Amygdala (tissue), 56 donors: ENCODE data around the gene PHLPP2.
"Not testable (repeated sequence)": the region's sequence is repeated elsewhere in the genome, so short reads cannot be mapped to it uniquely, and the experiment has no call there.

Source experiments
- DNase-seq, 56 donors: peaks; one replicate each; lab custom pipeline; 2025; lab: John Stamatoyannopoulos, UW

PHLPP2 gene

DNA sequence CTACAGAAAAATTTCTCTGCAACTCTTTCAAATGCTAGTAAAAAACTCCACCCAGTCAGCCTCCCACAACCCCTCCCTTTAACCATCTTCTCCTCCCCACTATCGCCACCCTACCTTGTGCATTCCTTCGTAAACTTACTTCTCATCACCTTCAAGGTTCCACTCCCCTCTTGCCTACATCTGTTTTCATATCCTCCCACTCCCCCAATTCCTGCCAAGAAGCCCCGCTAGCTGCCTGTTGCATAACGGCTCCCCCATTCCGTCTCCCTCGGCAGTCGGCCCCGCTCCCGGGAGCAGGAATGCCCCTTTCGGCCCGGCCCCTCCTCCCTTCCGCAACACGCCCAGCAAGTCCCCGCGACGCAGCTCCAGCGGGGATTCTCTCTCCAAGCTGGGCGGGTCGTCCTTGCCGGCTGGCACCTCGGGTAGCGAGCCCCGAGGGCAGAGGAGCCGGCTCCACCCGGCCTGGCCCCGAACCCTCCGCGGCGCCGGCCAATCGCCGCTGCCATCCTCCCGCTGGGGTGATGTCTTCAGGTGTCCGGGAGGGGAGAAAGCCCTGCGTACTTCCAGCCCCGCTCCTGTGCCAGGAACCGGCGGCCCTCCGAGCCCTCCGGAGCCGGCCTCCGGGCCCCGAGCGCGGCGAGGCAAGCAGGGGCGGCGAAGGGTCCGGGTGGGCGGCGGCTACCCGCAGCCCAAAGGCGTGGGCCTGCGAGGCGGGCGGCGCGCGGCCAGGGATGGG, 1.5 kb downstream of the PHLPP2 start:
- DNase-seq = peak in 45 of 56 donors; percentile 5 to 71 (median 41)

DNA sequence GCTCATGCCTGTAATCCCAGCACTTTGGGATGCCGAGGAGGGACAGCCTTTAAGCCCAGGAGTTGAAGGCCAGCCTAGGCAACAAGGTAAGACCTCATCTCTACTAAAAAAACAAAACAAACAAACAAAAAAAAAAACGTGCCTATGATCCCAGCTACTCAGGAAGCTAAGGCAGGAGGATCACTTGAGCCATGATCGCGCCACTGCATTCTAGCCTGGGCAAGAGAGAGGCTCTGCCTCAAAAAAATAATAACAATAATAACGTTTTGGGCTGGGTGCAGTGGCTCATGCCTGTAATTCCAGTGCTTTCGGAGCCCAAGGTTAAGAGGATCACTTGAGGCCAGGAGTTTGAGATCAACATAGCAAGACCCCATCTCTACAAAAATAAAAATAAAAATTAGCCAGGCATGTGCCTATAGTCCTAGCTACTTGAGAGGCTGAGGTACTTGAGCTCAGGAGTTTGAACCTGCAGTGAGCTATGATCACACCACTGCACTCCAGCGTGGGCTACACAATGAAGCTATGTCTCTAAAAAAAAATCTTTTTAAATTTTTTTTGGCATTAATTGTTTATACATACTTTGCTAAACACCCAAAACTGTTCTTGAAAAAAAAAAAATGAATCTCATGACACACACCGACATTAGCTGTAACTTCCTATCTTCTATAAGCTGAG, 3.3 kb downstream of the PHLPP2 start:
- DNase-seq = no peak

DNA sequence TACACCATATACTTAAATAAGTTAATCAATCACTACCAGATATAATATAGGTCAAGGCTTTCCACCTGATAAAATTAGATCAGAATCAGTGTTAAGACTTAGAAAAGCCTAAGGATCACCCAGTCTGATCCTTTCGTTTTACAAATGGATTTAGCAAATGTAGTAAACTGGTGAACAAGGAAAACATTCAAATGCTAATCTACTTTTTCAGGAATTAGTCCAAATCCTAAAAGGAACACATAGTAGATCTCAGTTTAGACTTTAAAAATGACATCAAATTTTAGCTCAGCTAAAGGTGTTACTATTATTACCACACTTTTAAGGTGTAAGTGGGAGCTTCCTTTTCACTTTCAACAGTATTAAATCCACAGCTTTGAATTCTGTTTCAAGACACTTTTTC, 12.0 kb downstream of the PHLPP2 start:
- no peak for DNase-seq

DNA sequence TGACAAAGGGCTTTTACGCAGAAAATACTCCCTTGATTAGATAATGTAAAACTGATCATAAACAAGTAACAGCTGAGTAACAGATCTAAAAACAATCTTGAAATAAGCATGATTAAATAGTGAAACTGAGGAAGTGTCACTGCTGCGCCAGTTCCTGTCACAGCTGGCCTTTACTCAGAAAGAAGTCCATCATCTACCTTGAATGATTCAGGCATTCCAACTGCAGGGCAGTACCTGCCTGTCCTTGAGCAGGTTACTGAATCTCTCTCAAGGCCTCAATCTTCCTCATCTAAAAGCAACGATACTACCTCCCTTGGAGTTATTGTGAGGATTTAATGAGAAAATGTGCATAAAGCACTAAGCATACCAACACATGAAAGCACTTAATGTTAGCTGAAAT, 12.7 kb downstream of the PHLPP2 start:
- no peak for DNase-seq

DNA sequence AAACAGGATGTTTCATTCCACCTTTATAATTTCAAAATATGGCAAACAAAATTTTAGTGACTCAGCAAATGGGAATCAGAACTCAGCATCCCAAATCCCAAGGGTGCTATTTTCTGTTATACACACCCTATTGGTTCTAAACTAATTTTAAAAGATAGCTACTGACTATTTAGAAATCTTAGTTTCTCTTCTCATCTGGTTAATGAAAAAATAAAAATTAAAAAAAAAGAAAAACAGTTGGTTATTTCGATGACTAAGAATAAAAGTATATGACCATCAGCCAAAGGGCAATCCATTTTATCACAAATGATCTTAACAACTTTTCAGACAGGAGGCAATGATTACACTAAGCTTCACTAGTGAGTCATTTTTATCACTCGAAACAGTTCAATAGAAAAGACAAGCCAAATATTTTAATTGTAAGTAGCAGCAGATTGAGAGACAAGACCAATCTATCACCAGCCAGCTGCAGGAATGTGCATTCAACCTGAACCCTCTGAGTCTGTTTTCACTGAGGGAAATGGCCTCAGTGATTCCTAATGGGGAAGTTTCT, 15.2 kb downstream of the PHLPP2 start:
- DNase-seq = no peak

DNA sequence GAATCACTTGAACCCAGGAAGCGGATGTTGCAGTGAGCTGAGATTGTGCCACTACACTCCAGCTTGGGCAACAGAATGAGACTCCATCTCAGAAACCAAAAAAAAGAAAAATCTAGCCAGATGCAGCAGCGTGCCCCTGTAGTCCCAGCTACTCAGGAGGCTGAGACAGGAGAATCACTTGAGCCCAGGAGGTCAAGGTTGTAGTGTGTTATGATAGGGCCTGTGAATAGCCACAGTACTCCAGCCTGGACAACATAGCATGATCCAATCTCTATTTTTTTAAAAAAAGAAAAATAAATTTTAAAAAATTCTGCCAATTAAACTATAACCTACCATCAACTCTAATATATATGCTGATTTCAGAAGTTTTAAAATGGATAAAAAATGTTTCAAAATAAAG, 15.8 kb downstream of the PHLPP2 start:
- DNase-seq = no peak

DNA sequence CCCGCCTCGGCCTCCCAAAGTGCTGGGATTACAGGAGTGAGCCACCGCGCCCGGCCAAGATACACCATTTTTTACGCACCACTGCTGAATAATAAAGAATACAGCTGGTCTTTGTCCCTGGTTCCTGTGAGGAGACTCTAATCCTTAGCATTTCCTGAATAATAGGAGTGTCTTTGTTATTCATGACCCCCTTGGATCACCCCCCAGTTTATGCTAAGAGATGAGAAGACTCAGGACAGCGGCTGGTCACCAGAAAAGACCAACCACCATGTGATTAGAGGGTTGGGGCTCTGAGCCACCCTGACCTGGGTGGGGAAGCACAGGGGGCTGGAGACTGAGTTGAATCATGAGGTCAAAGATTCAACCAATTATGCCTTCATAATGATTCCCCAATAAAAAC, 17.3 kb downstream of the PHLPP2 start:
- DNase-seq = no peak

DNA sequence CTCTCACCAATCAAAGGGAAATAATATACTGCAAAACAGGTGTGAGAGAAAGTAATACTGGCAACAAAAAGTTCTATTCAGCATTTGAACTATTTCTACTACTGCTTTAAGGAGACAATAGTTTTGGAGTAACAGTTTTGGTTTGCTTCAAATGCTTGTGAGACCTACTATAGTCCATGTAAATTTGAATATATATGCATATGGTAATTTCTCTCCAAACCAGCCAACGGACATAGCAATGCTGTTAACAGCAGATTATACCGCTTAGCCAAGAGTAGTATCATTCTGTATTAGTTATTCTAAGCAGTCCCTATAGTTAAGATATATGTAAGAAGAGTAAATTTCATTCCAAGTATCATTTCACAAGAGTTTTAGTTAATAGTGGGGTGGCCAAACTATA, 18.5 kb downstream of the PHLPP2 start:
- DNase-seq = no peak

DNA sequence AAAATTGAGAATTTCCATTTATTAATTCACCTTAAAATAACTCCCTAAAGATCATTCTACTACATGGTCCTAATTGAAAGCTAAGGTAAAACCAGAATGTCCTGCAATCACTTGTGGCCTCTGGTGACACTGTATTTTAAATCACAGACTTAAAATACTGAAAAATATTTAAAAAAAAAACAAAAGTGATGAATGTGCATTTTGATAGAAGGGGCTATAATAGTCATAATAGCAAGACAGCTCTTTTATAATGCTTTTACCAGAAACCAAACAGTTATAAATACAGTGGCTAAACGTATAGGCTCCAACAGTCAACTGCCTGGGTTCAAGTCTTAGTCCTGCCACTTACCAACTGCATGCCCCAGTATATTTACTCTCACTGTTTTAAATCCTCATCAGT, 21.2 kb downstream of the PHLPP2 start:
- no peak for DNase-seq

DNA sequence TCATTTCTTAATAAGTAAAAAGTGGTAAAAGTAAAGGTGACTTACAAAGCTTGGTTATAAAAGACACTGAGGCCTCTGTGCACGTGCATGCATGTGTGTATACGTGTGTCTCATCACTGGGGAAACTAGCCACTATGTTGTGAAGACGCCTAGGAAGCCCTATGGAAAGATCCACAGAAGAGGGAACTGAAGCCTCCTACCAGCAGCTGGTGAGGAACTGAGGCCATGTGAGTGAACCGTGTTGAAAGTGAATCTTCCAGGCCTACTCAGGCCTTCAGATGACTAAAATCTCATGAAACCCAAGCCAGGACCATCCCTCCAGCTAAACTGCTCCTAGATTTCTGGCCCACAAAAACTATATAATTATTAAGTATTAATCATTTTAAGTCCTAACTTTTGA, 23.7 kb downstream of the PHLPP2 start:
- no peak for DNase-seq

DNA sequence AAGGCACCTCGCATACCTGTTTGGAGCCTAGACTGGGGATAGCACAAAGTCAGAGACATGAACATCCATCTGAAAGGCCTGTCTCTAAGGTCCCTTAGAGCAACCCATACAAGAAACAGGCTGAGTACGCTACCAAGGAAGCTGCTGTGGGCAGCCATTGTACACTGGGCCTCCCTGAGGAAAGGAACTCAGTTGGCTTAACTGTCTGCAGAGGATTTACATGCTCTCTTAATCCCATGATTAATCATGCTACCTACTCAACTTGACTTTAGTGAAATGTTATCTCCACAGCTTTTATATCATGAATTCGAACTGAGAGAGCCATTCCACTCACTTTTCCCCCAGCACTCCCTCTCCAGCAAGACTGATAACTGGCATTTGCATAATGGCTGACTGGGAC, 26.0 kb downstream of the PHLPP2 start:
- DNase-seq = no peak

DNA sequence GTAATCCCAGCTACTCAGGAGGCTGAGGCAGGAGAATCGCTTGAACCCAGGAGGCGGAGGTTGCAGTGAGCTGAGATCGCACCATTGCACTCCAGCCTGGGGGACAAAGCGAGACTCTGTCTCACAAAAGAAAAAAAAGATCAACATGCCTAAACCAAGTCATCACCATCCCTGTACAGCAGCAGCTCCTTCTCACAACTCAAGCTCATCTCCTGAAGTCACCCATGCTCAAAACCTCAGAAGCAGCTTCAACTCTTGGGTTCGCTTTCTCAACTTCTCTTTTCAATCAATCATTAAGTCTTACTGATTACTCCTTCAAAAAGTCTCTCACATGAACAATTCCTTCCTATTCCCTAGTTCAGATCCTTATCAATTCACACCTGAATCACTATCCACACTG, 31.3 kb downstream of the PHLPP2 start:
- DNase-seq = no peak

DNA sequence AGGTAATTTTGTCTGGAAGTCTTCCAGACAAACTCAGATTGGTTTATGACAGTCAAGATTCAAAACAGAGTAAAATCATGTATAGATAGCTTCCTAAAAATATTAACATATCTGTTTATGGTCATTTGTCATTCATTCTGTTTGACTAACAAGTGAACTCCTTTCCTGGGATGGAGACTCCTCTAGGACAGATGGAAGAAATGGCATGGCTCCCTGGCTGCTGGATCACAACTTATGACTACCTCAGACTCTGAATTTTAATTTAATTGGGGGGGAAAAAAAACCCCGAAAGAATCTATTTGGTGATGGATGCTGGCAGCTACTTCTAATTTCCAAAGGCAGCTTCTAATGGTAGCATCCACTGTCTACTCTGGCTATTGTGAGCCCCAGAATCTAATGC, 34.6 kb downstream of the PHLPP2 start:
- no peak for DNase-seq

DNA sequence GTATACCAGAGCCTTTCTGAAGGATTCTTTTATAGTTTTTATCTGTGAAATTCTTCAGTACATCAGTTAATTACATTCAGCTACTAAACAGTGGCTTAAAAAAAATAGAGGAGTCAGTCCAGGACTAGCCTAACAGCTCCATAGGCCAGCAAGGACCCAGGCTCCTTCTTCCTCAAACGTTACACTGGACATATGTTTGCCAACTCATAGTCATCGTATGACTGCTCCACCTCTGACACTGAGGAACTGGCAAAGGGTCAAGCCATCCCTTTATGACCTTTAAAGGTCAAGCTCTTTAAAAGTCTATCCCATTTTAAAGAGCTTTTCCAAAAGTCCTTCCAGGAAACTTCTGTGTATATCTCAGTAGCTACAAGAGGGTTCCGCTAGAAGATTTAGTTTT, 36.6 kb downstream of the PHLPP2 start:
- no peak for DNase-seq

DNA sequence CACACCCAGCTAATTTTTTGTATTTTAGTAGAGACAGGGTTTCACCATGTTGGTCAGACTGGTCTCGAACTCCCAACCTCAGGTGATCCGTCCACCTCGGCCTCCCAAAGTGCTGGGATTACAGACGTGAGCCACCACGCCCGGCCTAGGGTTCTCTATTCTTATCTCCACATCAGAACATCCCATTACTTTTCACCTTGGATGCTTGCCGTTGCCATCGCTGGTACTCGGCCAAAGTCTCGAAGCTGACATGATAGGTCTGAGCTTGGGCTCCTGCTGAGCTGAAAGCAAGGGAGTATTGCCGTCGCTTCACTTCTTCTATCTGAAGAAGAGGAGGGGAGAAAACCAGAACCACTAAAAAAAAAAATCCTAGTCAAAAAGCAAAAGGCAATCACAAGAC, 40.2 kb downstream of the PHLPP2 start:
- DNase-seq = not testable (repeated sequence)

DNA sequence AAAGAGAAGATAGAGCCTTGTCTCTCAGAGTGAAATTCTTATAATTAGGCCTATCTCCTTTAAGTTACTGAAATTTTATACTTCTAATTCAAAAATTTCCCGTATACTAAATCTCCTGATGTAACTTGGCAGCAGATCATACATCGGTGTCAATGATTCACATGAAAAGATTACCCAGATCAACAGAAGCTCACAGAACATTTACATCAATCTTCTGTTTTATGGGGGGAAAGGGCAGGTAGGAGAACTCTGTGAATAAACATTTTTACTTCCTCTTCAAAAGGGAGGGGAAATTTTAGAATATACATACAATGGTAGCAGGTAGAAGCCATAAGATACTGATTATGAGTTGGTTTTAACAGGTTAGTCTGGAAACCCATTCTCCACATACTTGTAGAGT, 43.1 kb downstream of the PHLPP2 start:
- DNase-seq = no peak

DNA sequence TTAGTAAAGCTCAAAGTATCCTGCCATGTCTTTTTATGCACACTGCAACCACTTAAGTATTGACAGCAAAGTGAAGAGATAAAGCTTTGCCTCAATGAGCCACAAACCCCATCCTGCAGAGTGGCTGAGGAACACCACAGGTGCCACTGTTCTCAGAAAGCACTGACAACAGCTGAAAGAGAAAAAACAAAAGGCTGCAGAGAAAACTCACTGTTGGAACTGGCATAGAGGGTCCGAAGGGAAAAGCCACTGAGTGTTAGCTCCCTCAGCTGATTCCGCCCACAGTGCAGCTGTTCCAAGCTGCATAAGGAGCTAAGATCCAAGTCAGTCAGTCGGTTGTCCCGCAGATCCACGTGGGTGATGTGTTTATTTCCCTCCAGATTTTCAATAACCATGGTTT, 48.3 kb downstream of the PHLPP2 start:
- DNase-seq = peak in 21 of 56 donors; percentile 1 to 54 (median 17)

DNA sequence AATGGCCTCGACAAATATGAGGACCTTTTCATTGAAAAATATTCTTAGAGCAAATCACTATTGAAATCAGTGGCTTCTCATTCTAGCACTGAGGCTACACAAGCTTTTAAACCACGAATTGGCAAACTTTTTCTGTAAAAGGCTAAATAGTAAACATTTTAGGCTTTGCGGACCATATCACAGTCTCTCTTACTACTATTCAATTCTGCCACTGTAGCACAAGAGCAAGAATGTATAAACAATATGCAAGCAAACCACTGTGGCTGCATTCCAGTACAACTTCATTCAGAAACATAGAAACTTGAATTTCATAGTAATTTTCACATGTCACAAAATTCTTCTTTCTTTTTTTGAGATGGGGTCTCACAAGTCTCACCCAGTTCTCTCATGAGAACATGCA, 49.1 kb downstream of the PHLPP2 start:
- DNase-seq = no peak

DNA sequence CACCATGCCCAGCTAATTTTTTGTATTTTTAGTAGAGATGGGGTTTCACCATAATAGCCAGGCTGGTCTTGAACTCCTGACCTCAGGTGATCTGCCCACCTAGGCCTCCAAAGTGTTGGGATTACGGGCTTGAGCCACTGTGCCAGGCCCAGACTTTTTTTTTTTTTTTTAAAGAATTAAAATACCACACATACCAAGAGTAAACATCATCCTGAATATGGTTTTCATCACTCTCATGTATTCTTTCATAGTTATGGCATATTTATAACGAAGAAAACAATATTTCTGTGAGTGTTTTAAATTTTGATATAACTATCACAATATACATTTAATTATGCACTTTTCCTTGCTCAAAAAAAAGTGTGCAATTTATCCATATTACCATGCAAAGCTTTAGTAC, 50.3 kb downstream of the PHLPP2 start:
- no peak for DNase-seq

DNA sequence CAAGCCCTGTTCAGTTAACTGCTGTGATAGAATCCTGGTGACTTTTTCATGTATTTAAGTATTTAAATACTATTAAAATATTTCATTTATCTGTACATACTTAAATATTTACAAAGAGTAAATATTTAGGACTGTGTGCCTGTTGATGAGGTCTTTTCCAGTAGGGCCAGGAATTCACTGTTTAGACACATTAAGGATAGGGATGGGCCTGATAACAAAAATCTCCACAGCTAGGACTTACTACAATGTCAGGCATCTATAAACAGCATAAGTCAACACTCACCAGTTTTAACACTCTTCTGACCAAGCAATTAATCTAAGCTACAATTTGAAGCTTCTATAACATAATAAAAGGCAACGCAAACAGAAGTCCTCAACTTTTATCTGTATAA, 50.9 kb downstream of the PHLPP2 start:
- DNase-seq = no peak

DNA sequence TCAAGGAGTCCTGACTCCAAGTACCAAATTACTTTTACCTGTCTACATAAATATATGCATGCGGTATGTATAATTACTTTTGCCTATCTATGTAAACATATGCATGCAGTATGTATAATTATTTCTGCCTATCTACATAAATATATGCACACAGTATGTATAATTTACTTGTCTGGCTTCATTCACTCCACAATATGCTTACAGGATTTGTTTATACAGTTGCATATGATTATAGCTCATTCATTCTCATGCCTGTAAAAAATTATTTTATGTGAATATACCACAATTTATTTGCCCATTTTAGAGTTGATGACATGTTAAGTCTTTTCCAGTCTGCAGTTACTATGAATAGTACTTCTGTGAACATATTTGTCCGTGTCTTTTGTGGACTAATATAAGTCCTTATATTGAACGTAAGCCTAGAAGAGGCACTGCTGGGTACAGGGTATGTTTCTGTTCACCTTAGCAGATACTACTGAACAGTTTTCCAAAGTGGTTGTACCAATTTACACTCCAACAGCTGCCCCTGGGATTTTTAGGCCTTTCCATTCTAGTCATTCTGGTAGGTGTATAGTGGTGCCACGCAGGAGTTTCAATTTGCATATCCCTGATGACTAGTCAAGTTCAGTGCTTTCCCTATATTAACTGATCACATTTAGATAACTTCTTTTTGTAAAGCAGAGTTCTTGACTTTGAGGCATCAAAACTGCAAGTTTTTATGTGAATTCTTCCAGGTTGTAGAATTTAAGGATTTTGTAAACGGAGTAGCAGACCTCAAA, 51.5 kb downstream of the PHLPP2 start:
- DNase-seq = no peak
